ENCODE measurements around the gene ZNF654.

Gene ZNF654

GRCh38 chr3:88090681-88091080 lies 31.6 kb downstream of the ZNF654 start:
- Histone ChIP-seq H3K4me3 (replicated peaks; ENCODE audit: insufficient read depth, low read length) (no peak overlapping the region), H3K27ac (replicated peaks) (no peak overlapping the region), H3K27me3 (ENCODE audit: insufficient read depth, poor library complexity, severe bottlenecking) (no peaks in the 10 kb centered on the region)
- DNase-seq (ENCODE audit: low read depth in 1 of 2, low spot score in 1 of 2), result no peak
- TF ChIP-seq CTCF (IDR thresholded peaks at IDR 0.05; ENCODE audit: insufficient read depth, low read length), result no peak
- no peak for TF ChIP-seq GABPA (IDR thresholded peaks at IDR 0.05; ENCODE audit: low read depth)
- TF ChIP-seq REST (IDR thresholded peaks at IDR 0.05; ENCODE audit: insufficient replicate concordance, low read depth), result no peak

DNA sequence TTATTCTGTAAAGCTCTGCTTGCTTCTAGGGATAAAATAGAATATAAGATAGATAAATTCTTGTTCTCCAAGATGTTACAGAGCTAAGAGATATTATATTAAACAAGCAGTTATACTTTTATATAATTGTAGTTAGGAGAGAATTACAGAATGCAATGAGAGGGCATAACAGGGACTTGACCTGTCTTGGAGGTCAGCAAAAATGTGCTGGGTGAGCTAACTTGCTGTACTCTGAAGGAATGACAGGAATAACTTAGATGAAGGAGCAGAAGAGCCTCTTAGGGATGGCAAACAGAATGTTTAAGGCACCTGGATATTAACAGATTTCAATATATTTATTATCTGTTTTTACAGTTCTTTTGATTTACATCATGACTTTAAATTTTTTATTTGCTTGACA lies 33.2 kb downstream of the ZNF654 start:
- no peak for TF ChIP-seq CTCF (IDR thresholded peaks at IDR 0.05; ENCODE audit: insufficient read depth, low read length)
- TF ChIP-seq SPI1 (IDR thresholded peaks at IDR 0.05; ENCODE audit: borderline replicate concordance, low read depth), result no peak
- TF ChIP-seq POLR2AphosphoS5 (IDR thresholded peaks at IDR 0.05; ENCODE audit: low read depth), result no peak
- no peak for TF ChIP-seq GABPA (IDR thresholded peaks at IDR 0.05; ENCODE audit: low read depth)
- no peak for TF ChIP-seq REST (IDR thresholded peaks at IDR 0.05; ENCODE audit: insufficient replicate concordance, low read depth)

DNA sequence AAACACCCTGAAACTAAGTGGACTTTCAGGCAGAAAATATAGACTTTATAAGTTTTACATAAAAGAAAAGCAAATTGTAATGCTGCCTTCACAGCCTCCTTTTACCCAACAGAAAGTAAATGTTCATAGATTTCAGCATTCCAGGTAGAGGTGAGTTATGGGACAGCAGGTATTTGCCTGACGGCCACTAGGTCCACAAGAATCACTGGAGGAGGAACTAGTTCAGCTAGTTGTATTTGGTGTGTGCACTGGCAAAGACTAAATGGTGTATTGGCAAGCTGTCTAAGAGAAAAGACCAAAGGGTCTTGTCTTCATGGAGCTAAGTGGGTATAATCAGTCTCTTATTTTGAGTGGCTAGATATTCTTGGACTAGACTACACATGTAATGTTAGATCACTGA lies 34.2 kb downstream of the ZNF654 start:
- DNase-seq (ENCODE audit: low read depth in 1 of 2, low spot score in 1 of 2), result no peak
- TF ChIP-seq CTCF (IDR thresholded peaks at IDR 0.05; ENCODE audit: insufficient read depth, low read length), result no peak
- no peak for TF ChIP-seq REST (IDR thresholded peaks at IDR 0.05; ENCODE audit: insufficient replicate concordance, low read depth)
- TF ChIP-seq POLR2AphosphoS5 (IDR thresholded peaks at IDR 0.05; ENCODE audit: low read depth), result no peak
- no peak for TF ChIP-seq SPI1 (IDR thresholded peaks at IDR 0.05; ENCODE audit: borderline replicate concordance, low read depth)
- no peak for TF ChIP-seq GABPA (IDR thresholded peaks at IDR 0.05; ENCODE audit: low read depth)
- H3K4me3 ChIP-seq (replicated peaks; ENCODE audit: insufficient read depth, low read length), result no peak overlapping the region
- H3K27ac ChIP-seq (replicated peaks), result no peak overlapping the region
- no peaks in the 10 kb centered on the region for H3K27me3 ChIP-seq (ENCODE audit: insufficient read depth, poor library complexity, severe bottlenecking)

More for the DNA sequence above, 33.2 kb downstream of the ZNF654 start:
- no peak overlapping the region for H3K27ac ChIP-seq (replicated peaks)
- H3K27me3 ChIP-seq (ENCODE audit: insufficient read depth, poor library complexity, severe bottlenecking), result no peaks in the 10 kb centered on the region
- no peak for DNase-seq (ENCODE audit: low read depth in 1 of 2, low spot score in 1 of 2)
- H3K4me3 ChIP-seq (replicated peaks; ENCODE audit: insufficient read depth, low read length), result no peak overlapping the region
